RWPE2 (cell line): ENCODE measurements around the gene PDE8A.
A peak's percentile ranks its signal among the peaks of the same experiment; 100 is the strongest.

Source experiments
- ATAC-seq: fragments of 200-7000 bp; cut with Tn5 transposase; 3 replicates; pipeline ENCODE4 v1.9.1; 2021; ENCODE audit warnings: low read depth
- DNase-seq: peaks from one replicate; pipeline ENCODE4 v3.0.0-alpha.2; 2020; ENCODE audit warnings: low spot score
- H3K27ac ChIP-seq: fragments of 450-650 bp; 2 replicates; pipeline ENCODE4 v1.5.1; 2017; ENCODE audit warnings: mild to moderate bottlenecking; ENCODE audit not compliant: poor library complexity, severe bottlenecking
- H3K27me3 ChIP-seq: fragments of 250-450 bp; sonication (Bioruptor Pico); 2 replicates; pipeline ENCODE4 v1.5.1; 2021; ENCODE audit warnings: mild to moderate bottlenecking, moderate library complexity; ENCODE audit not compliant: insufficient read depth, poor library complexity, severe bottlenecking
- H3K36me3 ChIP-seq: fragments of 250-450 bp; sonication (Bioruptor Pico); 2 replicates; pipeline ENCODE4 v1.5.1; 2020; ENCODE audit warnings: low read depth, mild to moderate bottlenecking, moderate library complexity
- H3K4me1 ChIP-seq: fragments of 250-450 bp; sonication (Bioruptor Pico); 2 replicates; pipeline ENCODE4 v1.5.1; 2021; ENCODE audit warnings: mild to moderate bottlenecking, moderate library complexity; ENCODE audit not compliant: insufficient read depth, poor library complexity, severe bottlenecking
- H3K4me3 ChIP-seq: fragments of 250-450 bp; sonication (Bioruptor Pico); 2 replicates; pipeline ENCODE4 v1.5.1; 2021; ENCODE audit warnings: mild to moderate bottlenecking, moderate library complexity; ENCODE audit not compliant: severe bottlenecking
- H3K9me3 ChIP-seq: fragments of 250-450 bp; sonication (Bioruptor Pico); 2 replicates; pipeline ENCODE4 v1.5.1; 2021; ENCODE audit warnings: mild to moderate bottlenecking, moderate library complexity; ENCODE audit not compliant: severe bottlenecking
- TF ChIP-seq, protein P1 (sequence below): fragments of 450-650 bp; IDR thresholded peaks from one replicate; pipeline ENCODE4 v1.5.1; 2017; ENCODE audit warnings: mild to moderate bottlenecking, moderate library complexity; ENCODE audit not compliant: poor library complexity, severe bottlenecking

Gene PDE8A

DNA sequence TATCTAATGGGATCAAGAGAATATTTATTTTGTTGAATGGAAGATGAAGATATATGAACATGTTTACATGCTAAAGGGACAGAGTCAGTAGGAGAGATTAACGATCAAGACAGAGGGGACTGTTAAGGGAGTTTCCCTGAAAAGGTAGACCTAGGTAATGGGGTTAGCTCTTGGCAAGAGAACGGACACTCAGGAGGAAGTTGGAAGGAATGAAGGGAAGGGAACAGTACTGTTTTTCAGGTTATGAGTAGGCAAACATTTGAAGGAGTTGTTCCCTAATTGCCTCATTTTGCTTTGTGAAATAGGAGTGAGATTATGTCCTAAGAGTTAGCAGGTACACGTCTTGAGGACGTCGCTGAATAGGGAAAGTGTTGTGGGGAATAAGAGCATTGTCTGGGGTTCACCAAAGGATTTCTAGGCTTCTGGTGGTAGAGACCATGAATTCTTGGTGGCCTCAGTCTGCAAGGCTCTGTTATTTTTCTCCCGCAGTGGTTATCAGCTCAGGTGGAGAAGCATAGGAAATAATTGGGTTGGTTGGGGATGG lies 41.3 kb downstream of the PDE8A start:
- DNase-seq, result no peak

DNA sequence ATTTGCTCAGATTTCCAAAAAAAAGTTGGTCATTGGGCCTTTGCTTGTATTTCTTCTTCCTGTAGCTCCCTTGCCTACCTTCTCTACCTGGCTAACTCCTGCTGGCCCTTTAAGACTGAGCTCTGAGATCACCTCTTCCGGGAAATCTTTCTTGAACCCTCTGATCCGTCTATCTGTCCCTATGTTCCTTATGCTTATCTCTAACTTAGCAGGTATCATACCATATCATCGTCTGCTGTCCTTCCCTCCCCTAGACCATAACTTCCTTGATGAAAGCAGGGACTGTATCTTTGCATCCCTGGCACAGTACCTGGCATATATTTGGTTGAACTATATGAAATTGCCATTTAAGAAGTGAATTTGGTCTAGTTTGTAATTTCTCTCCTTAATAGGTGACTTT lies 42.3 kb downstream of the PDE8A start:
- Histone ChIP-seq H3K27me3 (no peaks in the 10 kb centered on the region), H3K4me3 (no peak overlapping the region), H3K9me3 (no peaks in the 10 kb centered on the region), H3K4me1 (peaks cover 12% of the 10 kb centered on the region), H3K27ac (peak overlapping the region; percentile 3), H3K36me3 (no peaks in the 10 kb centered on the region)
- no peak for DNase-seq
- TF ChIP-seq, protein P1, sequence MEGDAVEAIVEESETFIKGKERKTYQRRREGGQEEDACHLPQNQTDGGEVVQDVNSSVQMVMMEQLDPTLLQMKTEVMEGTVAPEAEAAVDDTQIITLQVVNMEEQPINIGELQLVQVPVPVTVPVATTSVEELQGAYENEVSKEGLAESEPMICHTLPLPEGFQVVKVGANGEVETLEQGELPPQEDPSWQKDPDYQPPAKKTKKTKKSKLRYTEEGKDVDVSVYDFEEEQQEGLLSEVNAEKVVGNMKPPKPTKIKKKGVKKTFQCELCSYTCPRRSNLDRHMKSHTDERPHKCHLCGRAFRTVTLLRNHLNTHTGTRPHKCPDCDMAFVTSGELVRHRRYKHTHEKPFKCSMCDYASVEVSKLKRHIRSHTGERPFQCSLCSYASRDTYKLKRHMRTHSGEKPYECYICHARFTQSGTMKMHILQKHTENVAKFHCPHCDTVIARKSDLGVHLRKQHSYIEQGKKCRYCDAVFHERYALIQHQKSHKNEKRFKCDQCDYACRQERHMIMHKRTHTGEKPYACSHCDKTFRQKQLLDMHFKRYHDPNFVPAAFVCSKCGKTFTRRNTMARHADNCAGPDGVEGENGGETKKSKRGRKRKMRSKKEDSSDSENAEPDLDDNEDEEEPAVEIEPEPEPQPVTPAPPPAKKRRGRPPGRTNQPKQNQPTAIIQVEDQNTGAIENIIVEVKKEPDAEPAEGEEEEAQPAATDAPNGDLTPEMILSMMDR, result no peak
- no peak for ATAC-seq

More for the DNA sequence above, 41.3 kb downstream of the PDE8A start:
- H3K27me3 ChIP-seq, result no peaks in the 10 kb centered on the region
- H3K36me3 ChIP-seq, result no peaks in the 10 kb centered on the region
- no peaks in the 10 kb centered on the region for H3K9me3 ChIP-seq
- H3K27ac ChIP-seq, result no peak overlapping the region
- H3K4me1 ChIP-seq, result peaks cover 12% of the 10 kb centered on the region
- ATAC-seq, result no peak
- TF ChIP-seq, protein P1, result no peak
- no peak overlapping the region for H3K4me3 ChIP-seq

DNA sequence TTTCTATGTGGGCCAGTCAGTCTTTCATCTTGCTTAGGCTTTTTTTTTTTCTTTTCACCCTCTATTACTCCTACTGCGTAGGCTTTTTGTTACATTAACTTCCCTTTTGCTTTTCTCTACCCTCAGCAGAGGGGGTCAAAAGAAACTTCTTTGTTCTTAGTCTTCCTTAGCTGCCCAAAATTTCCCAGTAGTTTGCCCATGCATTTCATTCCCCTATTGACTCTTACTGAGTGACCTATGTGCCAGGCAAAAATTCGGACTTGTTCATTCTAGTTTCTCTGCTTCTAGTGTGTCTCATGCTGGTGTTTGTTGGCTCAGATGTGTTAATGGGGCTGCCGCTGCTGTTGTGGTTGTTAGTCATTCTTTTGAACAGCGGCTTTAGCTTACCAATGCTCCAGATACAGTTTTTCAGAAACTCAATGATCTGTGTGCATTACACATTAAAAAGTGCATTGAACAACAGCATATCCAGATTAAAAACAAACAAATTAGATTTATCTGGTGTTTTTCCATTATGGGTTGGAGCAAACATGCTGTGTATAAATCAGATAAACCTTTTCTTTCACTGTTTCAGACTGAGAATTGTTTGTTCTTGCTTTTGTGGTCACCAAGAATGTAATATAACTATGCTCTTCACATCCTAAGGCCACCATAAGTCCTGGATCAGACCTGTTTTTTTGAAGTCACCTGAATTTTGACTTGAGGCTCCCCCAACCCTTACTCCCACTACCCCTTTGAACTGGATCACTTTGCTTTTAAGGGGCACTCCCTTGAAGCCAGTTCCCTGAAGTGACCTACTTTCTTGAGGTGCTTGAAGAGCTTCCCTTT lies 43.1 kb downstream of the PDE8A start:
- DNase-seq (no peak), ATAC-seq (peak; percentile 99)
- Histone ChIP-seq H3K27me3 (no peaks in the 10 kb centered on the region), H3K36me3 (no peaks in the 10 kb centered on the region), H3K4me3 (no peak overlapping the region), H3K4me1 (peaks cover 15% of the 10 kb centered on the region), H3K27ac (peak overlapping the region; percentile 3), H3K9me3 (no peaks in the 10 kb centered on the region)
- TF ChIP-seq, protein P1, result no peak

DNA sequence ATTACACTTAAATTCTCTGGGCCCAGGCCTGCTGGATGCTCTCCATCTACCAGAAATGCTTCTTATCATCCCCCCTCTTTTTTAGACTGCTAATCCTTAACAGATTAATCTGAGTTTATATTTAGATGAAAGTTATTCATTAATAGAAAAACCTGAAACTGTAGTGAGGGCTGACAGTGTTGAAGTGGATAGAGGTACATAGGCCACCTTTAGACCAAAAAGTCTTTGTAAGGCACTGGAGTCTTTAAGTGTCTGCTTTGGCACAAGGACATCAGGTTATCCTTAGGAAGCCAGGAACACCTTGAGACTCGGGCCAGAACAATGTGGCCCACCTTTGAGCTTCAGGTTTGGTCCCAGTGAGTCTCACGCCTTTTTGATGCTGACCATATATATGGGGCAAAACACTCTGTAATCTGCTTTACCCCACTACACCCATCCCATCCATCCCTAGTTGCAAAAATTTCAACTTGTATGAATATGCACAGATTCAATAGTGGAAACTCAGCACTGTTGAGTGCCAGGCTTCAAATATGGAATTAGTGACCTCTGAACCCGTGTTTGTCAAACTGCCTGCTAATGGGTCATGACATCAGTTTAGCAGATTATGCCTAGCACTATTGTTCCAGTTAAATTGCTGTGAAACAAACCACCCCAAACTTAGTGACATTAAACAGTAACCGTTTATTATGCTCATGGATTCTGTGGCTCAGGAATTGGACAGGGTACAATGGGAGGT lies 44.0 kb downstream of the PDE8A start:
- no peak overlapping the region for H3K27ac ChIP-seq
- H3K27me3 ChIP-seq, result no peaks in the 10 kb centered on the region
- TF ChIP-seq, protein P1, result no peak

More for the DNA sequence above, 44.0 kb downstream of the PDE8A start:
- Histone ChIP-seq H3K4me3 (no peak overlapping the region), H3K9me3 (no peaks in the 10 kb centered on the region), H3K4me1 (peaks cover 24% of the 10 kb centered on the region), H3K36me3 (no peaks in the 10 kb centered on the region)
- DNase-seq (no peak), ATAC-seq (no peak)
